Measurements from ENCODE around the gene ATG7. TPM values are rescaled to one million over a fixed set of nuclear protein-coding genes. Genes with fewer than 3 reads are reported as not detected.
"Not testable (repeated sequence)": the region's sequence is repeated elsewhere in the genome, so short reads cannot be mapped to it uniquely, and the experiment has no call there.

Gene ATG7
- total RNA-seq, 1 donor from 2014 or later: 47.6 TPM

DNA sequence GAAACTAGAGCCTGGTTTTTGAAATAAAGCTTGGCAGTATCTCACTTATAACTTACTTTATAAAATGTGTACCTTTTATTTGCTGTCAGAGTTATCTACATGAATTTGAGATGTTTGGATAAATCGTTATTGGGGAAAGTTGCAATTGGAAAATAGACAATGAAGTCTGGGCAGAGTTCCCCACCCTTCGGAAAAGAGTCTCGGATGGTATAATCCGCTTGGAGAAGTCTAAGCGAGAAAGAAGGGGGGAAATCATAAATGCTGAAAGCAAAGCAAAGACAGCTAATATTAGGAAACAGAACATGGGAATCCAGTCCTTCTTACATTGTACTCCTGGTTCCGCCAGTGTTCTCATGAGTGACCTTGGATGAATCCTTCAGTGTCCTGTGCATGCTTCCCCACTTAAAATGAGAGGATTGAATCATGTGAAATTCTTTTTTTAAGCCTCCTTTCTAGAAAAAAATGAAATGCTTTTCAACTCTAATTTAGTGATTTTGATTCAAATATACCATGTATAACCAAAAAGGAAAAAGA, 162.4 kb downstream of the ATG7 start:
- DNase-seq: peak; percentile 73

DNA sequence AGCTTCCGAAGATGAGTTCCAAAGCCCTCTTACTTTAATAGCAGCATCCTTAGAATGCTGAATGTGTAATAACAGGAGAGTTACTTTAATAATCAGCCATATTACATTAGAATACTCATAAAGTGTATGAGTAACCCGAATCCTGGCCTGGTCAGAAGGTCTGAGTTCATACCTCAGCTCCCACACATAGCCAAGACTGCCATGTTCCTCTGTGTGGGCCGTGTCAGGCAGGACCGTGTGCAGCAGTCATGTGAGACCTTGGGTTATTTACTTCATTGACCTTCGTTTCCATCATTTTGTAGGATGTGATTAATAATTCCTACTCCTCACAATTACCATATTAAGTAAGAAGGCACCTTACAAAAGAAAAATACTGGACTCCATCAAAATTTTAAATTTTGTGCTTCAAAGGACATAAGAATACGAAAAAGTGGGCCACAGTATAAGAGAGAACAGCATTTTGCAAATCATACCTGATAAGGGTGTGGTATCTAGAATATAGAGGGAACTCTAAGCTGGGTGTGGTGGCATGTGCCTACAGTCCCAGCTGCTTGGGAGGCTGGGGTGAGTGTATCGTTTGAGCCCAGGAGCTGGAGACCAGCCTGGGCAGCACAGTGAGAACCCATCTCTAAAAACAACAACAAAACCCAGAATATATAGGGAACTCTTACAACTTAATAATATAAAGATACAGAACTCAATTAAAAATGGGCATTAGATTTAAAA, 163.4 kb downstream of the ATG7 start:
- no peak for DNase-seq

DNA sequence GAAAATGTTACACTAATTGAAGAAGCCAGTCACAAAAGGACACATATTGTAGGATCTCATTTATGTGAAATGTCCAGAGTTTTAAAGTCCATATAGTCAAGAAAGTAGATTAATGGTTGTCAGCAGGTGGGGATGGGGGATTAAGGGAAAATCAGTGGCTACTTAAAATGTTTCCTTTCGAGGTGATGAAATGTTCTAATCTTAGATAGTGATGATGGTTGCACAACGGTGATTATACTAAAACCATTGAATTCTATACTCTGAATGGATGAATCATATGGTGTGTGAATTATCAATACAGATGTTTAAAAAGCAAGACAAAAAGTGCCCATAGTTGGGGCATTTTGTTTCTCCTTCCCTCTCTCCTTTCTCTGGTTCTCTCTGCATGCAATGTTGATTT, 164.6 kb downstream of the ATG7 start:
- no peak for DNase-seq

DNA sequence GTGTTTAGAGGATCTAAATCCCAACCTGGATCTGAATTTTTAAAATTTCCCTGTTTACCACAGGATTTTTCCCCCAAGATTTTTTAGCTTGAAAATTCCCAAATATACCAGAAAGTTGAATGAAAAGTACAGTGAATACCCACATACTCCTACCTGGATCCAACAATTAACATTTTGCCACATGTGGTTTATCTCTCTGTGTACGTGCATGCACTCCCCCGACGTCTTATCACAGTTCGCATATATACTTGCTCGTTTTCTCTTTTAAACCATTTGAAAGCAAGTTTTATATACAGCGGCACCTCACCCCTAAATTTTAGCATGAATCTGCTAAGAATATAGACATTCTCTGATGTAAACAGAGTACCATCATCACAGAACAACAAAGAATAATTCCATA, 165.3 kb downstream of the ATG7 start:
- DNase-seq: no peak

DNA sequence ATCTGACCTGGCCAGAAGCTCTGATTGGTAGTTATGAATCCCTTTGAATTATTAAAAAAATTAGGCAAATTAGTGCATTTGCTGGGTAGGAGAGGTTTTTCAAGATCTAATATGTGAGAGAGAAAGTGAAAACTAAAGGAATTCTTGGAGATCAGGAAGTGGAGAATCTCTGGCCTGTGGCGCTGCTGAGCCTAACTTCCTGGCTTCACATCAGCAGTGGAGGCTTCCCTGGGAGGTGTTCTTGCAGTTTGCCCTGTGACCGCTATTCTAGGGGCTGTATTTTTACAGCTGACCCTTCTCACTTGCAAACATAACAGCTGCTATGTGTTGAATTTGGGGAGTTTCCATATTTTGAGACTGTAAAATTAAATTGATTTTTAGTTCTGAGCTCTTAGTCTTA, 166.4 kb downstream of the ATG7 start:
- DNase-seq: no peak

DNA sequence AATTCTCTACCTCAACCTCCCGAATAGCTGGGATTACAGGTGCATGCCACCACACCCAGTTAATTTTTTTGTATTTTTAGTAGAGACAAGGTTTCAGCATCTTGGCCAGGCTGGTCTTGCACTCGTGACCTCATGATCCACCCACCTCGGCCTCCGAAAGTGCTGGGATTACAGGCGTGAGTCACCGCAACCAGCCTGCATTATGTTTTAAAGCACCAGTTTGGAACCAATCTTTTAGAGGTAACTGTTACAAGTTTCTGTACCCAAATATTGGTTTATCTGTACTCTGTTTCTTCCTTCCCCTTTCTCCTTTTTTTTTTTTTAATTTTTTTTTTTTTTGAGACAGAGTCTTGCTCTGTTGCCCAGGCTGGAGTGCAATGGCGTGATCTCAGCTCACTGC, 169.1 kb downstream of the ATG7 start:
- not testable (repeated sequence) for DNase-seq

DNA sequence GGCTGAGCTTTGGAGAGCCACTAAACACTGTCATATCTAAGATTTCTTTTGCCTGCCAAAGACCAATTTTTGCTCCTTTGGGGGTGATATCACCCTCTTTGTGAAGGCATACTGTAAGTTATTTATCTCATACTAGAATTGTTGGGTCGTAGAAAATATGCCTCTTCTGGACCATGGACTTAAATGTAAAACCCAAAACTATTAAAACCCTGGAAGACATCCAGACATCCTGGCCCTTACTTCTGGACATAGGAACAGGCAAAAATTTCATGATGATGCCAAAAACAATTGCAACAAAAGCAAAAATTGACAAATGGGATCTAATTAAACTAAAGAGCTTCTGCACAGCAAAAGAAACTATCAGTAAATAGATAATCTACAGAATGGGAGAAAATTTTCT, 172.2 kb downstream of the ATG7 start:
- DNase-seq: no peak

DNA sequence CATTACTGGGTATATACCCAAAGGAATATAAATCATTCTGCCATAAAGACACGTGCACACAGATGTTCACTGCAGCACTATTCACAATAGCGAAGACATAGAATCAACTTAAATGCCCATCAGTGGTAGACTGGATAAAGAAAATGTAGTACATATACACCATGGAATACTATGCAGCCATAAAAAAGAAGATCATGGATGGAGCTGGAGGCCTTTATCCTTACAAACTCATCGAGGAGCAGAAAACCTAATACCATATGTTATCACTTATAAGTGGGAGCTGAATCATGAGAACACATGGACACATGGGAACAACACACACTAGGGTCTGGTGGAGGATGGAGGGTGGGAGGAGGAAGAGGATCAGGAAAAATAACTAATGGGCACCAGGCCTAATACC, 173.0 kb downstream of the ATG7 start:
- DNase-seq: not testable (repeated sequence)

DNA sequence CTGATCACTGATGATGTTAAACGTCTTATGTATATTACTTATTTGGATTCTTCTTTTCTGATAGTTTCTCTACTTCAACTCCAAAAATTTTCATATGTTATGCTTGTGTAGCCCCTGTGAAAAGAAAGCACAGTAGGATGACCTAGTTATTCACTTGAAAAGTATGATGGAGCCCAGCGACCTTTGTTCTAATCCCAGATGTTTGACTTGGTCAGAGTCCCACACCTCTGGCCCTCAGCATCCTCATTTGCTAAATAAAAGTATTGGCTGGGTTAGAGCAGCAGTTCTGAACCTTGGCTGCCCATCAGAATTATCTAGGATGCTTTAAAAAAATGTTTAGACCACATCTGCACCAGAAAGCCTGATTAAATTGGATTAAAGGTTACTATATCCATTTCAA, 173.7 kb downstream of the ATG7 start:
- DNase-seq: peak; percentile 59

DNA sequence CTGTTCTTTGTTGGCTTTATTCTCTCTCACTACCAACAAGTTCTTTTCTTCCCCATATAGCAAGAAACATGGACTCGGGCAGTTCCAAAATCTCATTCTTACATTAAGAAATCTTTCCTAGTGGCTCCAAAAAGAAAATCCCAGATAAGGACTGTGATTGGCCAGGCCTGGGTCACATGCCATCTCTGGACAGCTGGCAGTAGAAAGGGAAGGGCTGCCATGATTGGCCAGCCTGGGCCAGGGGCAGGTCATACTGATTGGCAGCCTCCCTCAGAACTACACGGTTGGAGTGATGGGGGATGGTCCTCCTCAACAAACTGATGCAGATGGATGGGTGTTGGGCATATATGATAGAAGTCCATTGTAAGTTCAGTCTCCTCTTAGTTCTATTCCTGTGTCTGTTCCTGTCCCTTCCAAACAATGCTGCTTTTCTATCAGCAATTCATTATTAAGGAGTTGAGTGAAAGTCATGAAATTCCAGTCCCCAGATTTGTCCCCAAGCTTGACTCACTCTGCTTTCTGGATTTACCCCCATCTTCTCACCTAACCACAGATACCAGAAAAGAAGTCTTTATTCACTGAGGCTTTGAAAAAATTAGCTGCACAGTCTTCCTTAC, 175.5 kb downstream of the ATG7 start:
- DNase-seq: no peak

DNA sequence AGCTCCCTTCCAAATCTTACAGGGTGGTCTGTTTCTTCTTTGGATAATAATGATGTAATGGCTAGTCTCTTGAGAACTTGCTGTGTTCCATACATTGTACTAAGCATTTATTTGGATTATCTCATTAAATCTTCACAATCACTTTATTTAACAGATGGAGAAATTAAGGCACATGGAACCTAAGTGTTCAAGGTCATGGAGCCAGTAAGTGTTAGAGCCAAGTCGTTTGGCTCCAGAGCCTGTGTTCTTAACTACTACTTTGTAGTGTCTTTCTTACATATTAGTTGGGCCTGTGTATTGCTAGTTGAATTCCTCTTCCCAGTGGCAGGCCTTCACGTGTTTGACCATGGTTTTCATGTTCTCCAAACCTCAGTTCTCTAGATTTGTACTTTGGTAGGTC, 177.8 kb downstream of the ATG7 start:
- DNase-seq: no peak

DNA sequence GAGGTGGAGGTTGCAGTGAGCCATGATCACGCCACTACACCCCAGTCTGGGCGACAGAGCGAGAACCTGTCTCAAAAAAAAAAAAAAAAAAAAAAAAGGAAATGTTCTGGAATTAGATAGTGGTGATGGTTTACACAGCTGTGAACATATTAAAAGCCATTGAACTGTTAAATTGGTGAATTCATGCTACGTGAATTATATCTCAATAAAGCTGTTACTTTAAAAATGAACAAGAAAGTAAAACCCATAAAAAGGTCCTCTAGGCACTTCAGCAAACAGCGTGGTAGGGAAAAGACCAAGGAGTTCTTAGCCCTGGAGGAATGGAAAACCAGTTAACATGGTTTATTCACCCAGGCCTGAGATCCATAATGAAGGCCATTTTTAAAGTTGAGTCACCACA, 180.1 kb downstream of the ATG7 start:
- DNase-seq: no peak

DNA sequence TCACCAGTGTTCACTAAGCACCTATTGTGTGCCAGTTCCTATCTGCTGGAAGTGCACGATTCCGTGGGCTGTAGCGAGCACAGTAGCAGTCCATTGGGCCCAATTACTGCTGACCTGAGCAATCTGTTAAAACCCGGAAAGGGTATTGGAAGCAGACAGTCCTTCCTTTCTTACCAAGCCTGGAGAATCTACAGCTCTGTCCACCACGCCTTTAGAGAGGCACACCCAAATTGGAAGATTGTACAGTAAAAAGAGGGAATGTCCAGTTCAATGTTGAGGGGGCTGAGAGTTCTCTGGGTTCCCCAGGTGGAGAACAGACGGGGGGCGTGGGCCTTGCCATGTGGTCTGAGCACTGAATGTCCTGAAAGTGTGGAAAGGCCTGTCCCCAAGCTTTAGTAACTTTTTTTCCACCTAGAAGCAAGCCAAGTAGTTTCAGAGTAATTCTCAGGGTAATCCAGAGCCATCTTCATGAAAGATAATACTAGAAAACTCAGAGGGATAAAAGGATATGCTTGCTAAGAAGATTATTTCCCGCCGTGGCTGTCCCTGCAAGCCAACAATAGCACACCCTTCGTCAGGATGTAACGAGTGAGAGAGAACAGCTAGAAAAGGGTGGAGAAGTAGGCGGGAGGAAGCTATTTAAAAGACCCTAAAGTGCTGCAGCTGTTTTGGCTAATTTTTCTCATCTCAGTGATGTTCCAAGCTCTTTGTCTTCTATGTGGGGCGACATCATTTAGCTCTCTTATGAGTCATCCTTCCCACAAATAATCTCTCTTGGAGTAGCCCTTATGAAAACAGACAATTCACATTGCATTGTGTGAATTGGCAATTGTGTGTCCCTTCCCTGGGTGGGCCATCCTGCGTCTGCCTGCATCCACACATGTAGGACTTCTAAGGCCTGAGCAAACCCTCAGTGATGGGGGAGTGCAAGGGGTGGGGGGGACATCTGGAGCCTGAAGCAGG, 181.0 kb downstream of the ATG7 start:
- peak; percentile 92 for DNase-seq

DNA sequence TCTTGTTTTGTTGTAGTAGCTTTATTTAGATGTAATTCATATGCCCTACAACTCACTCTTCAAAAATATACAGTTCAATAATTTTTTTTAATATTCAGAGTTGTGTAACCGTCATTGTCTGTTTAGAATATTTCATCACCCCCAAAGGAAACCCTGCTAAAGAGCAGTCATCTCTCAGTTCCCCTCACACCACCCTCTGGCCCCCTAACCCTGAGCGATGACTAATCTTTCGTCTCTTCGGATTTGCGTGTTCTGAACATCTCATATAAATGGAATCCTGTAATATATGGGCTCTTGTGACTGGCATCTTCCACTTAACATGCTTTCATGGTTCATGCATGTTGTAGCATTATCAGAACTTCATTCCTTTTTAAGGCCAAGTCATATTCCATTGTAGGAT, 183.8 kb downstream of the ATG7 start:
- no peak for DNase-seq

DNA sequence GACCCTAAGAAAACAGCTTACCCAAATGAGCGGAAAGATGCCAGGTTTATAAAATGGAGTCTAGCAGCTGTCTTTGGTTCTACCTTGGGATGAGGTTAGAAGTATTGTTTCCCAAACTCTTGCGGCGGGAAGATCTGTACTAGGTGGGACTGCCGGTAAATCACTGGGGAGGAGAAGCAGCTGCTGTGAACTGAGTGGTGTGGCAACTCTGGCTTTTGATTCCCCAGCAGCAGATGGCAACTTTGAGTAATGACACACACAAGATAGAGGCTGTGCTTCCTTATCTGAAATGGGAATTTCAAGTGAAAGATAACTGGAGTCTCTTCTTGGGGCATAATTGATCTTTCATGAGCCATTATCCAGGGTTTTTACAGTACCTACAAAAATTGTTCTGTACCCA, 184.9 kb downstream of the ATG7 start:
- DNase-seq: no peak

DNA sequence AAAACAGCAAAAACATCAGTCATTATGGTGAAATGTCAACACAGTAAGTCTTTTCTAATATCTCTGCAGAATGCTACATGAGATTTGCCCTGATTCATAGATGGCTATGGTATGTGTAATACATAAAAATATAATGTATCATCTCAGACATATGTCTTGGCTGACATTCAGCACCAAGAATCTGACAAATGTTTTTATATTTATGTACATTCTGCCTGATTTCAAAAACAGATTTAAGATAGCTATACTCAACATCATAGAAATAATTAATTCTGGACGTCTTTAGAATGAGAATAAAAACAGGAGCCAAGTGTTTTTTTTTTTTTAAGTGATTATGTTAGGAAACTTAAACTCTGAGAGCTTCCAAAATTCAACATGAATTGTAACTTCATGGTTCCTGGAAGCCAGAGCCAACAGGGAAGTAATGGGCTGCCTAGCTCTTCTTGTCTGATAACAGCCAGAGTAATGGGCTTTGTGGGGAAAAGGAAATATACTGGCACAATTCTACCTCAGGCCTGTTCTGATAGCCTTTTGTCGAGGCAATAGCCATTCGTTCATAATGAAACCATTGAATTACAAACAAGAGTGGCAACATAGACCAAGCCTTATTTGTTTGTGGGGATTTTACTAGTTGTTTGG, 187.1 kb downstream of the ATG7 start:
- DNase-seq: peak; percentile 90

DNA sequence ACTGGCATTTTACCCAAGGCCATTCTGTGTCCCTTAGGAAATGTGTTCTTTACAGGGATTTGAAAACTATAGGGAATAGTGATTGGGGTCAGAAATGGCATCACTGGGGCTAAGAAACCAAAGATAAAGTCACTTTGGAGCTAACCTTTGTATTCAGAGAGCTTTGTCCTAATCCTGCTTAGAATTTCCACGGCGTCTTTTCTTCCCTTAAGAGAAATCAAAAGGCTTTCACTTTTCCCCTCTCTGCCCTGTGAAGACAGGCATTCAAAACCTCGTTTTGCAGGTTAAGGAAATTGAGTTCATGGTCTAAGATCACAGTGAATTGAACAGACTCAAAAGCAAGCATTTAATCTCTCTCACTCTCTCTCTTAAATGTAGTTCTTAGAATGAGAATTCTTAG, 189.0 kb downstream of the ATG7 start:
- no peak for DNase-seq

DNA sequence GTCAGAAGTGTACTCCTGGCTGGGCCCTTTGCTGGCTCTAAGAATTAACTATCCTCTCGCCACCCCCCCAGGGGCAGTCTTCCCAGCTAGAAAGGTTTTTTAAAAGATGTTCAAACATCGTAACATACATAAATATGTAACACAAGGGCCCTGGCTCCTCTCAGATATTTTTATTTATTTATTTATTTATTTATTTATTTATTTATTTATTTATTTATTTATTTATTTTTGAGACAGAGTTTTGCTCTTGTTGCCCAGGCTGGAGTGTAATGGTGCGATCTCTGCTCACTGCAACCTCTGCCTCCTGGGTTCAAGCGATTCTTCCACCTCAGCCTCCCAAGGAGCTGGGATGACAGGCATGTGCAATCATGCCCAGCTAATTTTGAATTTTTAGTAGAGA, 190.5 kb downstream of the ATG7 start:
- not testable (repeated sequence) for DNase-seq

DNA sequence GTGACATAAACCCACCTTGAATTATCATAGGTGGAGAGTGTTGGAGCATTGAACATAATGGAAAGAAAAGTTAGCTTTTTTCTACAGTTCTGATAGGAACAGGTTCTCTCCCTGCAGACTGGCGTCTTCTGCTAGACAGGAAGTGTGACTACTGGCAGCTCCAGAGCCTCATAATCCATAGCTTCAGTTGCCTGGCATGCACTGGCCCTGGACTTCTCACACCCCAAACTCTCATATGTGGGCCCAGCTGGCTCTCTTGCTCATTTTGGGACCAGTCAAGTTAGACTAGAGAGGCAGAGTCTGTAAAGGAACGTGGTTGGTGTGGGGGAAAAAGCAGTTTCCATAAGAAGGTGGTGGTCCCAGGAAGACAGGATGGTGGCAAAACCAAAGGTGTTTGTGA, 191.4 kb downstream of the ATG7 start:
- no peak for DNase-seq

DNA sequence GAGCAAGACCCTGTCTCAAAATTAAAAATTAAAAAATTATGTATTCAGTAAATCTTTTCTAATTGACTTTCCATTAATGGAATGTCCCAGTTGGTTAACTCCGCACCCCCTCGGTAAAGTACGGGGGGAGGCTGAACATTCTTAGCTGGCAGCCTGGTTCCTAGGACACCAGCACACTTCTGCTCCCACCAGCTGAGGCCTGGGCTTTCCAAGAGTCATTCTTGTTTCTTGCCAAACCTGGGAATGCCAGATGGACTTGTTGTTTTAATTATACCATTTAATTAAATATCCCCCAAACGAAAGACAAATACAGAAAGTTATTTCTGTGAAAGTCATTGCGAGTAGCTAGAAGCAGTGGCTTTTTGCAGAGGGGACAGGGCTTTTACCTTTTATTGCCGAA, 192.2 kb downstream of the ATG7 start:
- no peak for DNase-seq

DNA sequence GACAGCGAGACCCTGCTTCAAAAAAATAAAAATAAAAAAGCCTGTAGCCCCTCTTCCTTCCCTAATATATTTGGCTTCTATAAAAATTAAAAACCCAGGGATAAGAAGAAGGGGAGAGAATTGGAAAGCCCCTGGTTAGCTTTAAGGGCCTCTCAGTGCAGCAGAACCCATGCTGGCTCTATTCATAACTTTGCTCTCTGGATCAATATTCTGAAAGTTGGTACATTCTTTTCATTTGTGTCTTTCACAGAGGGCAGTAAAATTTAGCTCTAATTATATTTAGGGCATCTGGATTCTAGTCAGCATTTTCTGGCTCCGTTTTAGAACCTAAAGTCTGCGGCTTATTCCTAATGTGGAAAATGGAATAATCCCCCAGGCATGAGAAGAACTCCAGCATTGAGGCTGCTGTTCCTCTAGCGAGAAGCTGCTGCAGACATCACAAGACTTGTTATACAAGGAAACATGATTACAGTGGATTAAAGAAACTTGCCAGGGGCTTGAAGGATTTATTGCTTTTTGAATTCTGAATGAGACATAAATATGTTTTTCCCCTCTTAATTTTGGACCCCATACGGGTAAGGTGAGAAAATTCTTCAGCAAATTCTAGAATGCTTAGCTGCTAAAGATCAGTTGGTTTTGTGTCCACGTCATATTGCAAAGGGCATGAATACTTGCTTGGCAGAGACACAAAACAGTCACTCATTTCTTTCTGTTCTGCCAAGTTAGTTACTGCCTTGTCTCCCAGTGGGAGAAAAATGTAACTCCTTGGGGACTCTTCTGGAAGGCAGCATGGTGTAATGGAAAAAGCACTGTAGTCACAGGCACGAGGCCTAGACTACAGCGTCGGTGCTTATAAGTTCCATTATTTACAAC, 193.8 kb downstream of the ATG7 start:
- peak; percentile 97 for DNase-seq
